ENCODE data around the gene GALNTL6.

GALNTL6 gene

DNA sequence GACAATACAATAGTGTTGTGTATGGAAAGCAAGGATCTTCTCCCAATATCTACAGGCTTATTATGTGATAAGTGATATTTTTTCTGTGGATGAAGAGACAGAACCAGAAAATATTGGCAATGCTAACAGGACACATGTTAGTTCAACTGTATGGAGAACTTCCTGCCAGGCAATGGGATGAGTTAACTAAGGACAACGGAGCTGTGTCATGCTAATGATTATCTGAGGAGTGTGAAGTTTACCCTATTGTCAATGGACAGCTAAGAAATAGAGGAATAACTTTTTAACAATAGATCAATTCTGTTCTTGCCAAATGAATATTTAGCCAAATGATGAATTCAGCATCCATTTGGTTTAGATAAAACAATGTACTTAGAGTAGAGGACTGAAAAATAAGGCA, 180.0 kb downstream of the GALNTL6 start:
- H3K4me3 ChIP-seq (ENCODE audit: control insufficient read depth, low read depth, low read length) = no peak overlapping the region
- DNase-seq (ENCODE audit: low read depth) = no peak
- TF ChIP-seq, protein P1, sequence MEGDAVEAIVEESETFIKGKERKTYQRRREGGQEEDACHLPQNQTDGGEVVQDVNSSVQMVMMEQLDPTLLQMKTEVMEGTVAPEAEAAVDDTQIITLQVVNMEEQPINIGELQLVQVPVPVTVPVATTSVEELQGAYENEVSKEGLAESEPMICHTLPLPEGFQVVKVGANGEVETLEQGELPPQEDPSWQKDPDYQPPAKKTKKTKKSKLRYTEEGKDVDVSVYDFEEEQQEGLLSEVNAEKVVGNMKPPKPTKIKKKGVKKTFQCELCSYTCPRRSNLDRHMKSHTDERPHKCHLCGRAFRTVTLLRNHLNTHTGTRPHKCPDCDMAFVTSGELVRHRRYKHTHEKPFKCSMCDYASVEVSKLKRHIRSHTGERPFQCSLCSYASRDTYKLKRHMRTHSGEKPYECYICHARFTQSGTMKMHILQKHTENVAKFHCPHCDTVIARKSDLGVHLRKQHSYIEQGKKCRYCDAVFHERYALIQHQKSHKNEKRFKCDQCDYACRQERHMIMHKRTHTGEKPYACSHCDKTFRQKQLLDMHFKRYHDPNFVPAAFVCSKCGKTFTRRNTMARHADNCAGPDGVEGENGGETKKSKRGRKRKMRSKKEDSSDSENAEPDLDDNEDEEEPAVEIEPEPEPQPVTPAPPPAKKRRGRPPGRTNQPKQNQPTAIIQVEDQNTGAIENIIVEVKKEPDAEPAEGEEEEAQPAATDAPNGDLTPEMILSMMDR (conservative IDR thresholded peaks at IDR 0.05; ENCODE audit: control insufficient read depth, insufficient read depth, low read depth, low read length) = no peak

- H3K4me3 ChIP-seq (ENCODE audit: control insufficient read depth, low read depth, low read length) = no peak overlapping the region
- TF ChIP-seq, protein P1 (conservative IDR thresholded peaks at IDR 0.05; ENCODE audit: control insufficient read depth, insufficient read depth, low read depth, low read length) = no peak
- no peak for DNase-seq (ENCODE audit: low read depth)
Observed at GRCh38 chr4:172007889-172008288, 194.7 kb downstream of the GALNTL6 start.

DNA sequence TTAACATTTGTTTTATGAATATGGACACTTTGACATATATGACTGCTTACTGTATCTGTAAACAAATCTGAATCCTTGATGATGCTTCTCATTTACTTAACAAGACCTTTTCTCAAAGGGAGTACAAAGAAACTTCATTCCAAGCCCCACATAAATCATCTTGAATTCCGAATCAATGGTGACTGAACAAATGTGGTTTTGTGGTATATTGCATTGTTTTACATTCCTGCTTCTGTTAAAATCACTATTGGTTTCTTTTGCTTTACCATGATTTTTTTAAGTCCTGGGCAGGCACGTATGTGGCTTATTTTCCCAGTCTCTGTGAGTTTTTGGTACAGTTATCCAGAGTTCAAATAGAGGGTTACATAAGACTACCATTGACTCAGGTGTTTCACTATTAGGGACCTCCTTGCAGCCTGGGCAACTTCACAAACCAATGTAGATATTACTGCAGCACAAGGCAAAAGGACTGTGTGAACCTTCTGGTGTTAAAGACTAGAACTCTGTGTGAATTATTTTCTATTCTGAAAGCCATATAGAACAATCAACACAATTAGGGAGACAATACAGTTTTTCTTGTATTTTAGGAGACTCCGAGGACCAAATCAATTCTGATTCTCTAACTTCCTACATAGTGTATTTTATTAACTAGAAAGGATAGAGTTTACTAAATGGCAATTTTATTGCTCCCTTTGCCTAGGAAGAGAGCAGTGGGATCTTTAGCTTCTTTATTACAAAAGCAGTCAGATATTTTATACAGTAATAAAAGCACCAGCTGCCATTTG, 196.4 kb downstream of the GALNTL6 start:
- H3K4me3 ChIP-seq (ENCODE audit: control insufficient read depth, low read depth, low read length) = no peak overlapping the region
- TF ChIP-seq, protein P1 (conservative IDR thresholded peaks at IDR 0.05; ENCODE audit: control insufficient read depth, insufficient read depth, low read depth, low read length) = no peak
- no peak for DNase-seq (ENCODE audit: low read depth)

- H3K4me3 ChIP-seq (ENCODE audit: control insufficient read depth, low read depth, low read length) = no peak overlapping the region
- no peak for DNase-seq (ENCODE audit: low read depth)
- TF ChIP-seq, protein P1 (conservative IDR thresholded peaks at IDR 0.05; ENCODE audit: control insufficient read depth, insufficient read depth, low read depth, low read length) = no peak
Observed at GRCh38 chr4:172011196-172011595, 198.0 kb downstream of the GALNTL6 start.

DNA sequence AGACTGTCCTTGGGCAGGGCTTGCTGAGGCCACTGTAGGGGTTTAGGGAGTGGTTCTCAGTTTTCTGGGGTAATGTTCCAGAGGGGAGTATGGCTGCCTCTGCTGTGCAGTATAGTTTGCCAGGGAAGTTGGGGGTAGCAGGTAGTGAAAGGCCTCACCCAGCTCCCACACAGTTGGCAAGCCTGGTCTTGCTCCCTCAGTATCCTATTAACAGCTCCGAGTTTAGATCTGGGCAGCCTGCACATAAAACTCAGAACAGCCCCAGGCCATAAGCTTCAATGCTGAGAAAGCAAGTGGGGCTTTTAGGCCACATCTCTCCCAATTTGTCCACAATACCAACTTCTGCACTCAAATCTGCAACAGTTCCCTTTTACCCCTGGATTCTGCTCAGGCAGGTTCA, 205.2 kb downstream of the GALNTL6 start:
- TF ChIP-seq, protein P1 (conservative IDR thresholded peaks at IDR 0.05; ENCODE audit: control insufficient read depth, insufficient read depth, low read depth, low read length) = no peak
- no peak overlapping the region for H3K4me3 ChIP-seq (ENCODE audit: control insufficient read depth, low read depth, low read length)
- DNase-seq (ENCODE audit: low read depth) = no peak

GRCh38 chr4:172035562-172035961, 222.4 kb downstream of the GALNTL6 start:
- no peak overlapping the region for H3K4me3 ChIP-seq (ENCODE audit: control insufficient read depth, low read depth, low read length)
- TF ChIP-seq, protein P1 (conservative IDR thresholded peaks at IDR 0.05; ENCODE audit: control insufficient read depth, insufficient read depth, low read depth, low read length) = no peak
- no peak for DNase-seq (ENCODE audit: low read depth)
